Measurements from ENCODE around the gene LMCD1.
A peak's percentile ranks its signal among the peaks of the same experiment; 100 is the strongest.

Gene LMCD1

DNA sequence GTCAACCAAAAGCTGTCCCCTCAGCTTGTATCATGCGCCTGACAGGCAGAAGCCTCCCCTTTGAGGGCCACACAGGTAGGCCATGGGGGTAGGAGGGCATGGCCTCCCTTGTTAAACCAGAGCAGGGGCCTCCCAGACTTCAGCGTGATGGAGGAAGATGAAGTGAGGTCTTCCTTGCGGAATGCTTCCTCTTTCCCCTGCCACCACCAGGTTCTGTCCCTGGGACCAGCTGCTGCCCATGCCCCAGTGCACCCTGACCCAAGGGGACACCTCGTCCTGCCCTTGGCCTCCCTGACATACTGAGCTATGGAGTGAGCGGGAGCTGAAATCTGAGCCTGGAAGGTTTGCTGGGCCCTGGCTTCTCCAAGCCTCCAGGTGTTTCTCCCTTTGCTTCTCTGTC is 116.3 kb downstream of the LMCD1 start:
- TF ChIP-seq, protein P1, sequence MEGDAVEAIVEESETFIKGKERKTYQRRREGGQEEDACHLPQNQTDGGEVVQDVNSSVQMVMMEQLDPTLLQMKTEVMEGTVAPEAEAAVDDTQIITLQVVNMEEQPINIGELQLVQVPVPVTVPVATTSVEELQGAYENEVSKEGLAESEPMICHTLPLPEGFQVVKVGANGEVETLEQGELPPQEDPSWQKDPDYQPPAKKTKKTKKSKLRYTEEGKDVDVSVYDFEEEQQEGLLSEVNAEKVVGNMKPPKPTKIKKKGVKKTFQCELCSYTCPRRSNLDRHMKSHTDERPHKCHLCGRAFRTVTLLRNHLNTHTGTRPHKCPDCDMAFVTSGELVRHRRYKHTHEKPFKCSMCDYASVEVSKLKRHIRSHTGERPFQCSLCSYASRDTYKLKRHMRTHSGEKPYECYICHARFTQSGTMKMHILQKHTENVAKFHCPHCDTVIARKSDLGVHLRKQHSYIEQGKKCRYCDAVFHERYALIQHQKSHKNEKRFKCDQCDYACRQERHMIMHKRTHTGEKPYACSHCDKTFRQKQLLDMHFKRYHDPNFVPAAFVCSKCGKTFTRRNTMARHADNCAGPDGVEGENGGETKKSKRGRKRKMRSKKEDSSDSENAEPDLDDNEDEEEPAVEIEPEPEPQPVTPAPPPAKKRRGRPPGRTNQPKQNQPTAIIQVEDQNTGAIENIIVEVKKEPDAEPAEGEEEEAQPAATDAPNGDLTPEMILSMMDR (conservative IDR thresholded peaks at IDR 0.05; ENCODE audit: low read depth, low read length): no peak
- no peak for DNase-seq (ENCODE audit: low read depth)
- no peak overlapping the region for H3K4me3 ChIP-seq (ENCODE audit: low read depth, low read length)

DNA sequence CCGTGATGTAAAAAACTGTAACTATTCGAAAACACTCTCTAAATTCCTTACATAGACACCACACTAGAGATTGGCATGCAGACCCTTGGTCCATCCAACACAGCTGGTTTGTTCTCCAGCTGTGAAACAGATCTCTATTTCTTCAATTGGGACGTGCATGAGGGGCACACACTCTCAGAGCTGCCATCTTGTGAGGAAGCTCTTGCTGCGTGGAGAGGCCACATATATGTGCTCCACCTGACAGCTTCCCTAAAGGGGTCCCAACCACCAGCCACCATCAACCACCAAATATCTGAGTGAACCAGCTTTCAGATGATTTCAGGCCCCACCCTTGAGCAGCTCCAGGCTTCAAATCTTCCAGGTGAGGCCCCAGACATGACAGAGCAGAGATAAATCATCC is 117.3 kb downstream of the LMCD1 start:
- DNase-seq (ENCODE audit: low read depth): no peak
- no peak overlapping the region for H3K4me3 ChIP-seq (ENCODE audit: low read depth, low read length)
- TF ChIP-seq, protein P1 (conservative IDR thresholded peaks at IDR 0.05; ENCODE audit: low read depth, low read length): no peak

DNA sequence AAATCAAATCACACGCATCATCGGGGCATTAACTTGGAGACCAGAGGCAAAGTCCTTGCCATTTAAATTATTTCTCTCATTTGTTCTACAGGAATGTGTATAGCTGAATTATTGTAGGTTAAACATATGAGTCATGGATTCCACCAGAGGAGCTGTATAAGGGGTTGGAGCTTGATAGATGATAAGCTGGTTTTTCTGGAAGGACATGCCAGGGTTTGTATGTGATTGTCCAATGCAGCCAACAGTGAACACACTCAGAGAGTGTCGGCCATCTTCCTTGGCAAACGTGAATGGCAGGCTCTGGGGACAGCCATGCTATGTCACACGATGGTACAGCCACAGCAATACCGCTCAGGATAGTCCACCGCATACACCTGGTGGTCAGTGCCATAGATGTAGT is 117.9 kb downstream of the LMCD1 start:
- no peak overlapping the region for H3K4me3 ChIP-seq (ENCODE audit: low read depth, low read length)
- TF ChIP-seq, protein P1 (conservative IDR thresholded peaks at IDR 0.05; ENCODE audit: low read depth, low read length): no peak
- DNase-seq (ENCODE audit: low read depth): peak; percentile 68

DNA sequence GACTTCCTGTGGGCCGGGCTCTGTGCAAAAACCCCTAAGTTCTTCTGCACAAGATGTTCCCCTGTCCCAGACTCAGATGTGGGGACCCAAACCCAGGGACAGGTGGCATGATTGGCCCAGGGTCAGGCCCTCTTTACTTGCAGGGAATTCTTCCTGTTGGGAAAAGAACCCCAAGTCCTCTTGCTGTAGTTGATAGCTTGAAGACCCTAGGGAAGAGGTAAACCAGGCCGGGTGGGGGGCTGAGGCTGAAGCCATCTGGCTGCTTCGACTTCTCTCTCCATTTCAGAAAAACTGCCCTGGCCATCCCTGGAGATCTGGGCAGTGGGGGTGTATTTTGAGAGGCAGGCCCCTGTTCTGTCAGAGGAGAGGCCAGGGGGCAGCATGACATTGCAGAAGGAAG is 119.5 kb downstream of the LMCD1 start:
- H3K4me3 ChIP-seq (ENCODE audit: low read depth, low read length): no peak overlapping the region
- TF ChIP-seq, protein P1 (conservative IDR thresholded peaks at IDR 0.05; ENCODE audit: low read depth, low read length): no peak
- DNase-seq (ENCODE audit: low read depth): no peak

DNA sequence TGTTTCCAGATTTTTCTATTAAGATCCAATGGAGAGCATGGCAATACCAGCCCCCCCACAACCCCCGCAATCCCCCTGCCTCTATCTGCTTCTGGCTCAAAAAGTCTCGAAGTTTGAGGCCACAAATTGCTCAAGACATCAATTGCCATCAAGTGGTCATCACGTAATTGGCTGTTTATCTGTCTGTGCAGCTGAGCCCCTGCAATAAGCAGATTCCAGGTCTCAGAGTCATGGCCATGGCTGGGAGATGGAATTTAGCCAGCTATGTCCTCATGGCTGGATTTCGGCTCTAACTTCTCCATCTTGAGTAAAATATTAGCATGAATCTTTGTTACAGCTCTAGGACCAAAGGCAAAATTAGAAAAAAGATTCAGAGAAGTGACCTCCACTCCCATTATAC is 120.2 kb downstream of the LMCD1 start:
- DNase-seq (ENCODE audit: low read depth): peak; percentile 94
- H3K4me3 ChIP-seq (ENCODE audit: low read depth, low read length): no peak overlapping the region
- TF ChIP-seq, protein P1 (conservative IDR thresholded peaks at IDR 0.05; ENCODE audit: low read depth, low read length): no peak

DNA sequence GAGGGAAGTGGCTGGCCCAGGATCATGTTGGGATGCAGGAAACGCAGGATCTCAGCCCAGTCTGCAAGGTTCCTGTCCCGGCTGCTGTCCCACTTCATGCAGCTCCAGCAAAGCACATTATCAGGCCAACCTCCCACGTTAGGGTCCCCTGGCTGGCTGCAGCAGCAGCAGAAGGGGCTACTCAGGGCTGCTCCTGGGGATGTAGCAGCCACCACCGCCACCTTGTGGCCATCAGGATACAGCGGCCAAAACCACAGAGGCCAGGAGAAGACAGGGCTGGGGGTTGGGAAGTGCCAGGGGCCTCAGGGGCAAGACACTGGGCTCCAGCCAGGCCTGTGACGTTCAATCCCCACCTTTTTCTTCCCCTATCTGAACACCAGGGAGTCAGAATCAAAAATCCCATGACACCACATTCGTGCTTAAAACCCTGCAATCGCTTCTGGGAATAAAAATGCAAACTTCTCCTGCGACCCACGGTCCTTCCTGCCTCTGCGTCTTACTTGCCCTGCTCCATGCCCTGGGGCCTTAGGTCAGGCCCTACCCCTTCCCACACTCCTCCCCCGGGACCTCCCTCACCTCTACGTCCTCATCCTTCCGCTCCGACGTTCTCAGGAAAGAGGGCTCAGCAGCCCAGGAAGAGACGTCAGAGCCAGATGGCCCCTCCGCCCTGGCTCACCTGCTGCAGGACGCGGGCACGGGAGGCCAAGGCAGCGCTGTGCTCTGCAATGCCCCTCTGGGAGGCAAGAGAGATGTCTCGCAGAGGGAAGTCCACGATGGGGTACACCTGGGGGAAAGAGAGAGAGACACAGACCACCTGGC is 121.5 kb downstream of the LMCD1 start:
- peak overlapping the region; percentile 8 for H3K4me3 ChIP-seq (ENCODE audit: low read depth, low read length)
- peak; percentile 83 for DNase-seq (ENCODE audit: low read depth)
- TF ChIP-seq, protein P1 (conservative IDR thresholded peaks at IDR 0.05; ENCODE audit: low read depth, low read length): peak; percentile 96

DNA sequence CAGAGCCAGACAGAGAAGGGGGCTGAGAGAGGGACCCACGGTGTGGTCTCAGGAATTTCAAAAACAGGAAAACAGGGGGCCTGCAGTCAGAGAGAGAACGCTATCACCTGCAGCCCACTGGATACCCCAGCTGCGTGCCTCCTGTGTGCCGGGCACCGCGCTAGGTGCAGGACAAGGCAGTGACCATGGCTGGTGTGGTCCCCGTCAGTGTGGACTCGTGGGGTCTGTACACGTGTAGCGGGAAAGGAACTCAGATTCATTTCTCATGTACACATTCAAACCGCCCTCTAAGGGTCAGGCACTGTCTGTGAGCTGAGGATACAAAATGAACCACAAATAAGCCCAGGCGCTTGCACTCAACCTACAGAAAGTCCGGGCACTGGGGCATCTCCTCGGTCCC is 122.1 kb downstream of the LMCD1 start:
- no peak overlapping the region for H3K4me3 ChIP-seq (ENCODE audit: low read depth, low read length)
- TF ChIP-seq, protein P1 (conservative IDR thresholded peaks at IDR 0.05; ENCODE audit: low read depth, low read length): no peak
- no peak for DNase-seq (ENCODE audit: low read depth)
